Endothelial cell of umbilical vein (primary cell): ENCODE measurements around the gene SMG1. TPM values are rescaled to one million over a fixed set of nuclear protein-coding genes. Genes with fewer than 3 reads are reported as not detected.
A peak's percentile ranks its signal among the peaks of the same experiment; 100 is the strongest.

Experiments used
- BruUV-seq: library from RNA; stranded (reverse); fragments of 400-500 nt; replicated peaks from 2 replicates; lab custom pipeline; 2021; lab: Mats Ljungman, UMichigan
- CTCF ChIA-PET: fragments of 300-600, 350-600 bp; sonication (Branson Sonifier 250); formaldehyde crosslinking; loops from one replicate; lab custom pipeline; 2021; ENCODE audit warnings: antibody characterized with exemption, inconsistent platforms; lab: Charles Lee
- POLR2A ChIA-PET: fragments of 300-600, 350-600 bp; sonication (Branson Sonifier 250); formaldehyde crosslinking; loops from one replicate; lab custom pipeline; 2021; ENCODE audit warnings: antibody characterized with exemption, inconsistent platforms; lab: Charles Lee
- DNase-seq: peaks from one replicate; pipeline ENCODE4 v3.0.0-alpha.2; 2011; ENCODE audit warnings: low read depth, low spot score
- FAIRE-seq: peaks from 2 replicates; lab custom pipeline; 2011; peaks lifted over from hg19 to GRCh38; lab: Jason Lieb, UNC
- H2AFZ ChIP-seq: 2 replicates; pipeline ENCODE4 v1.6.0; 2012; ENCODE audit warnings: low read depth, low read length, control low read depth, inconsistent platforms
- H3K27ac ChIP-seq: 2 replicates; pipeline ENCODE4 v1.5.1; 2011; ENCODE audit warnings: low read depth, mild to moderate bottlenecking, control low read depth, low read length, moderate library complexity; ENCODE audit not compliant: insufficient read depth
- H3K27me3 ChIP-seq, 2 experiments: 2 replicates each; pipeline versions ENCODE4 v1.6.0 to v1.6.1; 2011; ENCODE audit warnings: low read length in 2 of 2, mixed read lengths in 1 of 2; ENCODE audit not compliant: control insufficient read depth in 2 of 2, insufficient read depth in 2 of 2
- H3K36me3 ChIP-seq, 2 experiments: 2 replicates in 1 of 2; 3 replicates in 1 of 2; pipeline ENCODE4 v1.5.1; 2011; ENCODE audit warnings: low read length in 2 of 2, mild to moderate bottlenecking in 1 of 2, moderate library complexity in 1 of 2; ENCODE audit not compliant: control insufficient read depth in 2 of 2, insufficient read depth in 2 of 2; ENCODE audit errors: extremely low read depth in 1 of 2
- H3K4me1 ChIP-seq: 3 replicates; pipeline ENCODE4 v1.5.1; 2011; ENCODE audit warnings: mild to moderate bottlenecking, low read length; ENCODE audit not compliant: control insufficient read depth, insufficient read depth; ENCODE audit errors: extremely low read depth
- H3K4me2 ChIP-seq: 2 replicates; pipeline ENCODE4 v1.6.1; 2011; ENCODE audit warnings: low read length, control low read depth, mixed read lengths; ENCODE audit not compliant: insufficient read depth
- H3K4me3 ChIP-seq, 3 experiments: fragments of 200-600 bp in 1 of 3; sonication (generic), shearing (Covaris generic) in 1 of 3; replicated peaks in 1 of 3; 2 replicates each; pipeline ENCODE4 v1.5.1; 2011 to 2016; ENCODE audit warnings: control low read depth in 3 of 3, low read length in 3 of 3, mild to moderate bottlenecking in 2 of 3, inconsistent platforms in 1 of 3, low read depth in 1 of 3, moderate library complexity in 1 of 3; ENCODE audit not compliant: insufficient read depth in 1 of 3
- H3K79me2 ChIP-seq: 2 replicates; pipeline ENCODE4 v1.6.0; 2012; ENCODE audit warnings: low read length, inconsistent platforms; ENCODE audit not compliant: control insufficient read depth, insufficient read depth
- H3K9ac ChIP-seq: replicated peaks from 2 replicates; pipeline ENCODE3; 2011; ENCODE audit warnings: low read length, control low read depth; ENCODE audit not compliant: insufficient read depth; ENCODE audit errors: extremely low read depth
- H3K9me1 ChIP-seq: replicated peaks from 3 replicates; pipeline ENCODE4 v1.6.0; 2011; ENCODE audit warnings: mild to moderate bottlenecking, low read length; ENCODE audit not compliant: control insufficient read depth, insufficient read depth; ENCODE audit errors: extremely low read depth
- H3K9me3 ChIP-seq: replicated peaks from 2 replicates; pipeline ENCODE4 v1.5.1; 2012; ENCODE audit warnings: low read length, inconsistent platforms; ENCODE audit not compliant: control insufficient read depth, insufficient read depth
- H4K20me1 ChIP-seq: replicated peaks from 2 replicates; pipeline ENCODE3; 2011; ENCODE audit warnings: mild to moderate bottlenecking, low read length; ENCODE audit not compliant: control insufficient read depth, insufficient read depth; ENCODE audit errors: extremely low read depth
- EZH2 ChIP-seq: IDR thresholded peaks from 2 replicates; pipeline ENCODE4 v1.6.1; 2012; ENCODE audit warnings: borderline replicate concordance, low read depth, mild to moderate bottlenecking, moderate library complexity, low read length, inconsistent platforms; ENCODE audit not compliant: severe bottlenecking
- FOS ChIP-seq: IDR thresholded peaks from 2 replicates; pipeline ENCODE4 v1.6.1; 2011; ENCODE audit warnings: mild to moderate bottlenecking, low read length, moderate library complexity, borderline replicate concordance; ENCODE audit not compliant: insufficient read depth
- GATA2 ChIP-seq: IDR thresholded peaks from 2 replicates; pipeline ENCODE4 v1.7.0; 2011; ENCODE audit warnings: low read depth, mild to moderate bottlenecking, moderate library complexity, mixed read lengths, low read length; ENCODE audit not compliant: insufficient read length, insufficient read depth
- JUN ChIP-seq: IDR thresholded peaks from 2 replicates; pipeline ENCODE4 v1.6.1; 2011; ENCODE audit warnings: borderline replicate concordance, low read depth; ENCODE audit not compliant: insufficient read length, insufficient read depth
- MYC ChIP-seq: IDR thresholded peaks from one replicate; pipeline ENCODE4 v1.6.1; 2011; ENCODE audit warnings: mild to moderate bottlenecking, low read depth, low read length
- POLR2A ChIP-seq: IDR thresholded peaks from 2 replicates; pipeline ENCODE4 v1.6.1; 2012; ENCODE audit warnings: low read depth, mild to moderate bottlenecking, control low read depth, low read length
- POLR2AphosphoS5 ChIP-seq: IDR thresholded peaks from 2 replicates; pipeline ENCODE4 v1.6.1; 2012; ENCODE audit warnings: low read depth, mild to moderate bottlenecking, control low read depth, low read length, moderate library complexity; ENCODE audit not compliant: insufficient read depth
- dilution Hi-C: fragments of 300-500 bp; cut with MboI; formaldehyde crosslinking; loops from one replicate; pipeline ENCODE4 v1.15.0; 2019; ENCODE audit warnings: low sequenced_read_pairs; ENCODE audit not compliant: extremely low pct_ligation_motif_present
- intact Hi-C: fragments of 100-400 bp; cut with micrococcal nuclease; formaldehyde crosslinking; loops from one replicate; pipeline ENCODE4 v1.10.0; 2022
- polyA plus RNA-seq, 4 experiments: library from polyadenylated mRNA; depleted of rRNA in 3 of 4; stranded (reverse) in 3 of 4; unstranded in 1 of 4; fragments of >200 nt; gene quantifications; 2 replicates each; pipeline versions ENCODE4 v1.2.1 to v1.2.3, GENCODE V29; 2011 to 2012; ENCODE audit warnings: missing spikeins in 1 of 4
- total RNA-seq: library from RNA; stranded (reverse); gene quantifications from 2 replicates; pipeline ENCODE4 v1.2.3, GENCODE V29; 2021
- TF ChIP-seq, protein P1 (sequence below): IDR thresholded peaks from 2 replicates; pipeline ENCODE4 v1.6.1; 2011; ENCODE audit not compliant: insufficient read depth, insufficient read length
- TF ChIP-seq, protein P2 (sequence below), 2 donors: IDR thresholded peaks; 1 replicate in 1 of 2; 2 replicates in 1 of 2; pipeline ENCODE4 v1.5.1; 2011; ENCODE audit warnings: low read length in 2 of 2, mild to moderate bottlenecking in 2 of 2, moderate library complexity in 2 of 2, control low read depth in 1 of 2, inconsistent platforms in 1 of 2, low read depth in 1 of 2; ENCODE audit not compliant: insufficient read depth in 1 of 2; ENCODE audit errors: extremely low read depth in 1 of 2

The SMG1 gene
- total and polyA plus RNA-seq, 2 donors (not counting 3 experiments of a cell fraction or from before 2014, with no cell fraction given): 14.0 to 90.8 TPM

DNA sequence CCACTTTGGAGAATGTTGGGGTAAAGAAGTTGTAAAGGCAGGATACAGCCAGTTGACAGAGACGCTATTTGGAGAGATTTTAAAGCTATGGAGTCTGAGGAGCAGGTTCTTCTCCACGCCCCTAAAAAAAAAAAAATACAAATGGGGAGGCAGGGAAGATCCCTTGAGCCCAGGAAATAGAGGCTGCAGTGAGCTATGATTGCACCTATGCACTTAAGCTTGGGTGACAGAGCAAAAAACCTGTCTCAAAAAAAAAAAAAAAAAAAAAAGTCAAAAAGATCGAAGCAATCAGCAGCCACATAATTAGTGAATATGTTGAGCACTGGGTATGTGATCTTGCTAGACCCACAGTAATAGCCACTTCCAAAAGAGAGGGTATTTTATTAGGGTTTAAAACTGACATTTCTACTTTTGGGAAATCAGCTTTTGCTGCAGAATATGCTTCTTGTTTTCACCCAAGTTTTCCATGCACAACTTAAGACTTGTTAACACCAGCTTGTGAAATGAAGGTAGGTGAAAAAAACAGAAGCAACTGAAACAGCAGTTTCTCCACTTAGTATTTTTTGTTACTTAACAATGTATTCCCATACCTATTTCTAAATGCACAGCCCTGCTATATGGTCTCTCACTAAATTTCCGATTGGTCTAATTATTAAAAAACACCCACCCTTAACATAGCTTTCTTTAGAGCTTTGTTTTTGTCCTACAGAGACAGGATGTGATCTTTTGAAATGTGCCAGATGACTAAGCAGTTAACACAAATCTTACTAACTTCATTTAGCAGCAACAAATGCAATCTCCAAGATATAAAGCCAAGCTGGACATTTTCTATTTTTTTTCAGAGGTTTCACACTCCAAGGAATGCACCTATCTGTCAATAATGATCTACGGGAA lies 122.4 kb downstream of the SMG1 start:
- TF ChIP-seq JUN (peak; percentile 61), POLR2AphosphoS5 (peak; percentile 22), FOS (peak; percentile 53), POLR2A (no peak)
- Histone ChIP-seq H4K20me1 (peaks cover 10% of the 10 kb centered on the region), H3K27me3 (no peaks in the 10 kb centered on the region), H2AFZ (no peak overlapping the region), H3K36me3 (peaks cover 2 to 5% of the 10 kb centered on the region in 2 experiments), H3K9me1 (no peaks in the 10 kb centered on the region), H3K9me3 (no peaks in the 10 kb centered on the region), H3K4me2 (peak overlapping the region; percentile 65), H3K9ac (peak overlapping the region; percentile 37), H3K4me1 (peaks cover 39% of the 10 kb centered on the region), H3K79me2 (peaks cover 30% of the 10 kb centered on the region), H3K27ac (peak overlapping the region; percentile 75), H3K4me3 (peak overlapping the region in 1 of 3 experiments; percentile 6)
- FAIRE-seq (peak; percentile 88), DNase-seq (peak; percentile 86)
- dilution Hi-C loops (no loop called here), intact Hi-C loops (loop anchor here (10.0 kb wide), 2 partner anchors 311 to 721 kb away; partner anchors contain the start of genes CCP110, GDE1 and ITPRIPL2)
- POLR2A ChIA-PET: interaction anchor here (0.6 to 1.4 kb wide), 2 partner anchors 14 to 67 kb away, joined by 5 to 10 read pairs; partner anchors contain the start of gene RPS15A
- CTCF ChIA-PET: interaction anchor here (0.6 to 7.0 kb wide), 6 partner anchors 13 to 165 kb away, joined by 3 to 80 read pairs (median 4); partner anchors contain the start of gene RPS15A
- BruUV-seq: no TSS peak

DNA sequence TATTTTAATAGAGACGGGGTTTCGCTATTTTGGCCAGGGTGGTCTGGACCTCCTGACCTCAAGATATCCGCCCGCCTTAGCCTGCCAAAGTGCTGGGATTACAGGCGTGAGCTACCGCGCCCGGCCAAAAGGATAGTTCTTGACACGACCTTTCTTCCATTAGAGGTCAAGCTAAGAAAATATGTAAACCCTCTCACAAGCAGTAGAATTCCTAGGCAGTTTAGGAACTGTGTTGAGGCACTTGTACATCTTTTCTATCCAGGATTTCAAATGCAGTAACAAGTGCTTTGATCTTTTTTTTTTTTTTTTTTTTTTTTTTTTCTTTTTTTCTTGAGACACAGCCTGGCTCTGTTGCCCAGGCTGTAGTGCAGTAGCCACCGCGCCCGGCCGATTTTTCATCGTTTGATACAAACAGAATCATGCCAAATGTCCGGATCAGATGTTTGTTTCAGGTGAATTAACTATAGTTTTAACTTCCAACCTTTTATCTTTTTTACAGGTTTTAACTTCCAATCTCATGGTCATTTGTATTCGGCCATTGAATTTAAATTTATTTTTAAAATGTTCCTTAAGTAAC lies 123.4 kb downstream of the SMG1 start:
- DNase-seq: no peak
- Histone ChIP-seq H2AFZ (no peak overlapping the region), H3K4me1 (peaks cover 49% of the 10 kb centered on the region), H3K9ac (no peak overlapping the region), H3K27me3 (no peaks in the 10 kb centered on the region), H3K9me3 (no peaks in the 10 kb centered on the region), H3K27ac (no peak overlapping the region), H3K36me3 (peaks cover 0 to 2% of the 10 kb centered on the region in 2 experiments), H3K79me2 (peaks cover 40% of the 10 kb centered on the region), H3K9me1 (no peaks in the 10 kb centered on the region), H3K4me3 (no peak overlapping the region), H3K4me2 (no peak overlapping the region), H4K20me1 (peaks cover 10% of the 10 kb centered on the region)
- CTCF ChIA-PET: interaction anchor here (1.0 to 7.0 kb wide), 3 partner anchors 12 to 62 kb away, joined by 5 to 80 read pairs (median 6); partner anchors contain the start of gene RPS15A
- dilution Hi-C loops: no loop called here
- FAIRE-seq: no peak
- intact Hi-C loops: loop anchor here (10.0 kb wide), 2 partner anchors 312 to 722 kb away; partner anchors contain the start of genes CCP110, GDE1 and ITPRIPL2
- TF ChIP-seq, protein P1, sequence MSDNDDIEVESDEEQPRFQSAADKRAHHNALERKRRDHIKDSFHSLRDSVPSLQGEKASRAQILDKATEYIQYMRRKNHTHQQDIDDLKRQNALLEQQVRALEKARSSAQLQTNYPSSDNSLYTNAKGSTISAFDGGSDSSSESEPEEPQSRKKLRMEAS: no peak
- TF ChIP-seq FOS (no peak), POLR2AphosphoS5 (no peak), EZH2 (no peak), JUN (no peak), POLR2A (no peak), GATA2 (no peak), MYC (no peak)
- TF ChIP-seq, protein P2, sequence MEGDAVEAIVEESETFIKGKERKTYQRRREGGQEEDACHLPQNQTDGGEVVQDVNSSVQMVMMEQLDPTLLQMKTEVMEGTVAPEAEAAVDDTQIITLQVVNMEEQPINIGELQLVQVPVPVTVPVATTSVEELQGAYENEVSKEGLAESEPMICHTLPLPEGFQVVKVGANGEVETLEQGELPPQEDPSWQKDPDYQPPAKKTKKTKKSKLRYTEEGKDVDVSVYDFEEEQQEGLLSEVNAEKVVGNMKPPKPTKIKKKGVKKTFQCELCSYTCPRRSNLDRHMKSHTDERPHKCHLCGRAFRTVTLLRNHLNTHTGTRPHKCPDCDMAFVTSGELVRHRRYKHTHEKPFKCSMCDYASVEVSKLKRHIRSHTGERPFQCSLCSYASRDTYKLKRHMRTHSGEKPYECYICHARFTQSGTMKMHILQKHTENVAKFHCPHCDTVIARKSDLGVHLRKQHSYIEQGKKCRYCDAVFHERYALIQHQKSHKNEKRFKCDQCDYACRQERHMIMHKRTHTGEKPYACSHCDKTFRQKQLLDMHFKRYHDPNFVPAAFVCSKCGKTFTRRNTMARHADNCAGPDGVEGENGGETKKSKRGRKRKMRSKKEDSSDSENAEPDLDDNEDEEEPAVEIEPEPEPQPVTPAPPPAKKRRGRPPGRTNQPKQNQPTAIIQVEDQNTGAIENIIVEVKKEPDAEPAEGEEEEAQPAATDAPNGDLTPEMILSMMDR (IDR thresholded peaks at IDR 0.05; ENCODE audit: extremely low read depth in 1 of 2, insufficient read depth in 1 of 2, low read depth in 1 of 2, low read length in 2 of 2): no peak
- BruUV-seq: no TSS peak
- POLR2A ChIA-PET: no interaction called here
